Right lobe of liver (tissue), 4 donors: ENCODE data around the gene MYL12A.

ENCODE experiments used
- POLR2A ChIP-seq: fragments of 450-650 bp; IDR thresholded peaks from one replicate; pipeline ENCODE4 v1.6.1; 2017; ENCODE audit warnings: antibody characterized with exemption, mild to moderate bottlenecking
- TF ChIP-seq, protein P1 (sequence below), 4 donors: fragments of 200-600 bp in 3 of 4; fragments of 450-650 bp in 1 of 4; IDR thresholded peaks; one replicate each; pipeline versions ENCODE4 v1.5.1 to v1.8.0; 2016 to 2022; ENCODE audit warnings: antibody characterized with exemption in 4 of 4, mild to moderate bottlenecking in 2 of 4
- donor health status: DM: no; HTN: no; CAD: no.
- donor health status: DM: no; HTN: no; CAD: no.
- donor health status: DM: no; HTN: yes; CAD: no.

DNA sequence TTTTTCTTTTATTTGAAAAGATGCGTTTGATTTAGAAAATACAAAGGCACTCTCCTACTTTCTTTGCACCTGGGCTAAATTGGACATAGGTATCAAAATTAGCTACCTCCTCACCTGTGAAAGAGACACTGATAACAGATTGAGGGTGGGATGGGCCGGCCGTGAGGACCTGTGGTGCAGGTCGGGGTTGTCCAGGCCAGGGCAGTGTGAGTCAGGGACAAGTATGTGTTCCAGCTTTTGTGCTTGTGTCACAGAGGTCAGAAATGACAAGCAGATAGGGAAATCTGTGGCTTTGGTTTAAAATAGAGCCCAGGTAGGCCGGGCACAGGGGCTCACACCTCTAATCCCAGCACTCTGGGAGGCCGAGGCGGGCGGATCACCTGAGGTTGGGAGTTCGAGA is 36.9 kb downstream of the MYL12A start:
- TF ChIP-seq POLR2A: no peak
- TF ChIP-seq, protein P1, sequence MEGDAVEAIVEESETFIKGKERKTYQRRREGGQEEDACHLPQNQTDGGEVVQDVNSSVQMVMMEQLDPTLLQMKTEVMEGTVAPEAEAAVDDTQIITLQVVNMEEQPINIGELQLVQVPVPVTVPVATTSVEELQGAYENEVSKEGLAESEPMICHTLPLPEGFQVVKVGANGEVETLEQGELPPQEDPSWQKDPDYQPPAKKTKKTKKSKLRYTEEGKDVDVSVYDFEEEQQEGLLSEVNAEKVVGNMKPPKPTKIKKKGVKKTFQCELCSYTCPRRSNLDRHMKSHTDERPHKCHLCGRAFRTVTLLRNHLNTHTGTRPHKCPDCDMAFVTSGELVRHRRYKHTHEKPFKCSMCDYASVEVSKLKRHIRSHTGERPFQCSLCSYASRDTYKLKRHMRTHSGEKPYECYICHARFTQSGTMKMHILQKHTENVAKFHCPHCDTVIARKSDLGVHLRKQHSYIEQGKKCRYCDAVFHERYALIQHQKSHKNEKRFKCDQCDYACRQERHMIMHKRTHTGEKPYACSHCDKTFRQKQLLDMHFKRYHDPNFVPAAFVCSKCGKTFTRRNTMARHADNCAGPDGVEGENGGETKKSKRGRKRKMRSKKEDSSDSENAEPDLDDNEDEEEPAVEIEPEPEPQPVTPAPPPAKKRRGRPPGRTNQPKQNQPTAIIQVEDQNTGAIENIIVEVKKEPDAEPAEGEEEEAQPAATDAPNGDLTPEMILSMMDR (IDR thresholded peaks at IDR 0.05): no peak
